ENCODE results near the gene PLA2G1B.

DNA sequence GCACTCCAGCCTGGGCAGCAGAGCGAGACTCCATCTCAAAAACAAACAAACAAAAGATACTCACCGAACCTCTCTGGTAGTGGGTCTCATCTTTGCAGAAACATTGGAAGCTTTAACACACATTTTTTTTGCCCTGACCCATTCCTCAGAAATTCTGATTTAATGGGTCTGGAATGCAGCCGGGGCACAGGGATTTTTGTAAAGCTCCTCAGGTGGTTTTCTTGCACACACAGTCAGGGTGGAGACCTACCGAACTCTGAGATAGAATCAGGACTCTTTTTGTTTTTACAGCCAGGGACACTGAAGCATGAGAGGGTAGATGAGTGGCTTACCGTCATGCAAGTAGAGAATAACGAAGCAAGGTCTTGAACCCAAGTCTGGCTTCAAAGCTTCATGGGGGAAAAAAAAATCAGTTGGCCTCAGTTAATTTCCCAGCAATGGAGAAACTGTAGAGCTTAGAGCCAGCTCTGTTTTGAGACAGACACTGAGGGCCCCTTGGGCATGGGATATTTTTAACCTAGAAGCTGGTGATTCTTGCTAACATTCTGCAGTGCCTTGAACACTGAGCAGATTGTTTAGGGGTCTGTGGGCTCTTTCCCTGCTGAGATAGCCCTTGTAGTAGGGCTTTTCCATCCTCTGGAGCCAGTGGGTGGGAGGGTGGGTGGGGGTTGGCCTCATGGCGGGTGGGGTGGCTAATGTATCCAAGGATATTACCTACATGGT, 40.6 kb downstream of the PLA2G1B start:
- TF ChIP-seq, protein P1, sequence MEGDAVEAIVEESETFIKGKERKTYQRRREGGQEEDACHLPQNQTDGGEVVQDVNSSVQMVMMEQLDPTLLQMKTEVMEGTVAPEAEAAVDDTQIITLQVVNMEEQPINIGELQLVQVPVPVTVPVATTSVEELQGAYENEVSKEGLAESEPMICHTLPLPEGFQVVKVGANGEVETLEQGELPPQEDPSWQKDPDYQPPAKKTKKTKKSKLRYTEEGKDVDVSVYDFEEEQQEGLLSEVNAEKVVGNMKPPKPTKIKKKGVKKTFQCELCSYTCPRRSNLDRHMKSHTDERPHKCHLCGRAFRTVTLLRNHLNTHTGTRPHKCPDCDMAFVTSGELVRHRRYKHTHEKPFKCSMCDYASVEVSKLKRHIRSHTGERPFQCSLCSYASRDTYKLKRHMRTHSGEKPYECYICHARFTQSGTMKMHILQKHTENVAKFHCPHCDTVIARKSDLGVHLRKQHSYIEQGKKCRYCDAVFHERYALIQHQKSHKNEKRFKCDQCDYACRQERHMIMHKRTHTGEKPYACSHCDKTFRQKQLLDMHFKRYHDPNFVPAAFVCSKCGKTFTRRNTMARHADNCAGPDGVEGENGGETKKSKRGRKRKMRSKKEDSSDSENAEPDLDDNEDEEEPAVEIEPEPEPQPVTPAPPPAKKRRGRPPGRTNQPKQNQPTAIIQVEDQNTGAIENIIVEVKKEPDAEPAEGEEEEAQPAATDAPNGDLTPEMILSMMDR (IDR thresholded peaks at IDR 0.05; ENCODE audit: borderline replicate concordance, extremely low read depth, low read length, poor library complexity, severe bottlenecking), result no peak
- no peak for TF ChIP-seq EZH2 (IDR thresholded peaks at IDR 0.05; ENCODE audit: borderline replicate concordance, low read depth, low read length, severe bottlenecking)
